Fibroblast of lung (primary cell): Measurements from ENCODE around the gene TBC1D23. TPM values are rescaled to one million over a fixed set of nuclear protein-coding genes. Genes with fewer than 3 reads are reported as not detected.

Experiments
- DNase-seq, 2 donors: peaks; one replicate each; pipeline versions ENCODE4 v3.0.0 to v3.0.0-alpha.2; 2010; ENCODE audit warnings: low read depth in 2 of 2
- H2AFZ ChIP-seq: 2 replicates; pipeline ENCODE4 v1.5.1; 2012; ENCODE audit warnings: low read length, control low read depth, inconsistent platforms
- H3K27ac ChIP-seq: 2 replicates; pipeline ENCODE4 v1.5.1; 2011; ENCODE audit warnings: low read length, control low read depth; ENCODE audit not compliant: insufficient read depth
- H3K27me3 ChIP-seq: 2 replicates; pipeline ENCODE4 v1.5.1; 2011; ENCODE audit warnings: mild to moderate bottlenecking, low read length; ENCODE audit not compliant: control insufficient read depth, insufficient read depth
- H3K36me3 ChIP-seq: 2 replicates; pipeline ENCODE4 v1.5.1; 2011; ENCODE audit warnings: low read length; ENCODE audit not compliant: control insufficient read depth, insufficient read depth
- H3K4me1 ChIP-seq: 2 replicates; pipeline ENCODE4 v1.5.1; 2011; ENCODE audit warnings: low read length; ENCODE audit not compliant: control insufficient read depth, insufficient read depth; ENCODE audit errors: extremely low read depth
- H3K4me2 ChIP-seq: 2 replicates; pipeline ENCODE4 v1.5.1; 2011; ENCODE audit warnings: low read length, control low read depth; ENCODE audit not compliant: insufficient read depth; ENCODE audit errors: extremely low read depth
- H3K4me3 ChIP-seq, 4 experiments: fragments of 200-600 bp in 1 of 4; sonication (generic) in 1 of 4; replicated peaks in 1 of 4; 2 replicates each; pipeline ENCODE4 v1.5.1; 2011 to 2016; ENCODE audit warnings: low read length in 4 of 4, low read depth in 3 of 4, mild to moderate bottlenecking in 3 of 4, control low read depth in 2 of 4, inconsistent platforms in 1 of 4, mixed read lengths in 1 of 4; ENCODE audit not compliant: insufficient read depth in 1 of 4; ENCODE audit errors: control extremely low read depth in 1 of 4
- H3K79me2 ChIP-seq: 2 replicates; pipeline ENCODE4 v1.5.1; 2012; ENCODE audit warnings: mild to moderate bottlenecking, low read length, inconsistent platforms; ENCODE audit not compliant: control insufficient read depth, insufficient read depth
- H3K9ac ChIP-seq: 2 replicates; pipeline ENCODE4 v1.5.1; 2011; ENCODE audit warnings: mild to moderate bottlenecking, low read length, control low read depth; ENCODE audit not compliant: insufficient read depth
- H3K9me3 ChIP-seq: 2 replicates; pipeline ENCODE4 v1.5.1; 2012; ENCODE audit warnings: low read depth, low read length; ENCODE audit not compliant: control insufficient read depth, insufficient read depth
- H4K20me1 ChIP-seq: 2 replicates; pipeline ENCODE4 v1.5.1; 2011; ENCODE audit warnings: low read length; ENCODE audit not compliant: control insufficient read depth, insufficient read depth; ENCODE audit errors: extremely low read depth
- EZH2 ChIP-seq: IDR thresholded peaks from 2 replicates; pipeline ENCODE4 v1.5.1; 2012; ENCODE audit warnings: low read length, control low read depth, mild to moderate bottlenecking; ENCODE audit errors: missing control alignments
- polyA plus RNA-seq, 2 donors: library from polyadenylated mRNA; depleted of rRNA in 1 of 2; stranded (reverse) in 1 of 2; unstranded in 1 of 2; fragments of >200 nt; gene quantifications; 2 replicates each; pipeline ENCODE4 v1.2.1, GENCODE V29; 2011 to 2012; ENCODE audit warnings: missing spikeins in 1 of 2
- total RNA-seq: library from RNA; depleted of rRNA; stranded (reverse); fragments of >200 nt; gene quantifications from 2 replicates; pipeline ENCODE4 v1.2.1, GENCODE V29; 2014
- TF ChIP-seq, protein P1 (sequence below), 2 donors: IDR thresholded peaks in 1 of 2; conservative IDR thresholded peaks in 1 of 2; 1 replicate in 1 of 2; 2 replicates in 1 of 2; pipeline ENCODE4 v1.5.1; 2011 to 2012; ENCODE audit warnings: low read length in 2 of 2, control low read depth in 1 of 2, inconsistent platforms in 1 of 2, low read depth in 1 of 2, mild to moderate bottlenecking in 1 of 2

Gene TBC1D23
- total and polyA plus RNA-seq, 2 donors (not counting 1 experiment from before 2014, with no cell fraction given), result 54.9 to 121 TPM

DNA sequence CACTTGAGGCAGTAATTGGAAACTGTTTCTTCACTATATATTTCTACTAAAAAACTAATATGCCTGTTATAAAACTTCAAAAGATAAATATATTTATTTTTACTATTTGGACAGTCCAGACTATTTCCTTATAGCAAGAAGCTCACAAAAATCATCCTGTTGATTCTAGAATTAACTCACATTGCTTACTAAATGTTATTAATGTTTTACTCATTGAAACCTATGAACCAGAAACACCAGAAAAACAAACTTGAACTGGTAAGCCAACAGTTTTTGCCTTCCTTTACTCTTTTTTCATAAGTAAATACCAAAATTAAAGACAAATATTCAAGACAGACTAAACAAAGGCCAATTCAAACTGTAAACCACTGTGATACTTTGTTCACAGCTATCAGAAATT, 113.7 kb downstream of the TBC1D23 start:
- DNase-seq, result no peak
- Histone ChIP-seq H3K9ac (no peak overlapping the region), H2AFZ (no peak overlapping the region), H3K4me2 (no peak overlapping the region), H3K9me3 (no peaks in the 10 kb centered on the region), H3K36me3 (peaks cover 9% of the 10 kb centered on the region), H3K4me3 (no peak overlapping the region), H3K27me3 (no peaks in the 10 kb centered on the region), H3K79me2 (no peaks in the 10 kb centered on the region), H4K20me1 (no peaks in the 10 kb centered on the region), H3K4me1 (no peaks in the 10 kb centered on the region), H3K27ac (no peak overlapping the region)
- TF ChIP-seq EZH2, result no peak
- TF ChIP-seq, protein P1, sequence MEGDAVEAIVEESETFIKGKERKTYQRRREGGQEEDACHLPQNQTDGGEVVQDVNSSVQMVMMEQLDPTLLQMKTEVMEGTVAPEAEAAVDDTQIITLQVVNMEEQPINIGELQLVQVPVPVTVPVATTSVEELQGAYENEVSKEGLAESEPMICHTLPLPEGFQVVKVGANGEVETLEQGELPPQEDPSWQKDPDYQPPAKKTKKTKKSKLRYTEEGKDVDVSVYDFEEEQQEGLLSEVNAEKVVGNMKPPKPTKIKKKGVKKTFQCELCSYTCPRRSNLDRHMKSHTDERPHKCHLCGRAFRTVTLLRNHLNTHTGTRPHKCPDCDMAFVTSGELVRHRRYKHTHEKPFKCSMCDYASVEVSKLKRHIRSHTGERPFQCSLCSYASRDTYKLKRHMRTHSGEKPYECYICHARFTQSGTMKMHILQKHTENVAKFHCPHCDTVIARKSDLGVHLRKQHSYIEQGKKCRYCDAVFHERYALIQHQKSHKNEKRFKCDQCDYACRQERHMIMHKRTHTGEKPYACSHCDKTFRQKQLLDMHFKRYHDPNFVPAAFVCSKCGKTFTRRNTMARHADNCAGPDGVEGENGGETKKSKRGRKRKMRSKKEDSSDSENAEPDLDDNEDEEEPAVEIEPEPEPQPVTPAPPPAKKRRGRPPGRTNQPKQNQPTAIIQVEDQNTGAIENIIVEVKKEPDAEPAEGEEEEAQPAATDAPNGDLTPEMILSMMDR (conservative IDR thresholded peaks at IDR 0.05 in 1 of 2, IDR thresholded peaks at IDR 0.05 in 1 of 2; ENCODE audit: low read depth in 1 of 2, low read length in 2 of 2), result no peak

Other genes starting within 250 kb of the TBC1D23 start
- 71.4 and 92.8 TPM in 2 replicates for gene FILIP1L, start 146.5 kb upstream of the TBC1D23 start, total RNA-seq
- gene FILIP1L, start 146.5 kb upstream of the TBC1D23 start, polyA plus RNA-seq, result 64.5 and 126 TPM in 2 replicates
- gene NIT2, start 73.8 kb downstream of the TBC1D23 start, total RNA-seq, result 10.3 and 13.4 TPM in 2 replicates
- 42.6 and 53.8 TPM in 2 replicates for gene NIT2, start 73.8 kb downstream of the TBC1D23 start, polyA plus RNA-seq
- 50.8 and 56.1 TPM in 2 replicates for gene TOMM70, start 140.1 kb downstream of the TBC1D23 start, total RNA-seq
- gene TOMM70, start 140.1 kb downstream of the TBC1D23 start, polyA plus RNA-seq, result 41.8 and 44.2 TPM in 2 replicates
- 3.1 and 4.1 TPM in 2 replicates for gene LNP1, start 140.5 kb downstream of the TBC1D23 start, total RNA-seq
- 3.5 and 4.7 TPM in 2 replicates for gene LNP1, start 140.5 kb downstream of the TBC1D23 start, polyA plus RNA-seq
- gene TMEM45A, start 231.6 kb downstream of the TBC1D23 start, total RNA-seq, result 26.4 and 39.3 TPM in 2 replicates
- 28.3 and 71.4 TPM in 2 replicates for gene TMEM45A, start 231.6 kb downstream of the TBC1D23 start, polyA plus RNA-seq